HG02759 (cell line): Measurements from ENCODE around the gene OR4C15.

ENCODE experiments used
- ATAC-seq: cut with Tn5 transposase; IDR thresholded peaks from one replicate; pipeline ENCODE4 v1.9.1; 2021; ENCODE audit warnings: mild to moderate bottlenecking, moderate library complexity; ENCODE audit not compliant: unreplicated experiment

The OR4C15 gene

GRCh38 chr11:55554169-55554568 is at the start of gene OR4C15:
Gene OR4C15, plus strand, starts transcription at chr11:55554469. Its CDS starts 0 bp downstream, at chr11:55554469.
- ATAC-seq = no peak

DNA sequence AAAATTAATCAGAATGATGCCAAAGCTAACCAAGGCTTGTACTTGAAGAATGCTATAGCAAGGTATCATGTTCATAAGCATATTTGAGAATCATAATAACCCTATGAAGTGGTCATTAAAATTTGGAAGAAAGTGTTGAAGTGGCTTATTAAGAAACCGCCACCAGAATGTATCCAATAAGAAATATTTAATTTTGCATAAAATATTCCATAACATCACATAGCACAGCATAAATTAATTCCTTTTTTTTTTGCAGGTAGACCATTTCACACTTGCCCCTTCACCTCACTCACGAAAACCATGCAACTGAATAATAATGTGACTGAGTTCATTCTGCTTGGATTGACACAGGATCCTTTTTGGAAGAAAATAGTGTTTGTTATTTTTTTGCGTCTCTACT is 17.6 kb downstream of the OR4C15 start, which contains the start of gene OR4C16:
OR4C16 (plus strand) TSS at position 301 of the 400 bp plus-strand sequence; CDS start at position 301, 0 bp downstream.
- ATAC-seq = no peak

- no peak for ATAC-seq
These were observed 18.3 kb downstream of the OR4C15 start for GRCh38 chr11:55572548-55572947.
